ENCODE data around the gene CAP2.
A peak's percentile ranks its signal among the peaks of the same experiment; 100 is the strongest.

Gene CAP2, protein sequence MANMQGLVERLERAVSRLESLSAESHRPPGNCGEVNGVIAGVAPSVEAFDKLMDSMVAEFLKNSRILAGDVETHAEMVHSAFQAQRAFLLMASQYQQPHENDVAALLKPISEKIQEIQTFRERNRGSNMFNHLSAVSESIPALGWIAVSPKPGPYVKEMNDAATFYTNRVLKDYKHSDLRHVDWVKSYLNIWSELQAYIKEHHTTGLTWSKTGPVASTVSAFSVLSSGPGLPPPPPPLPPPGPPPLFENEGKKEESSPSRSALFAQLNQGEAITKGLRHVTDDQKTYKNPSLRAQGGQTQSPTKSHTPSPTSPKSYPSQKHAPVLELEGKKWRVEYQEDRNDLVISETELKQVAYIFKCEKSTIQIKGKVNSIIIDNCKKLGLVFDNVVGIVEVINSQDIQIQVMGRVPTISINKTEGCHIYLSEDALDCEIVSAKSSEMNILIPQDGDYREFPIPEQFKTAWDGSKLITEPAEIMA

DNA sequence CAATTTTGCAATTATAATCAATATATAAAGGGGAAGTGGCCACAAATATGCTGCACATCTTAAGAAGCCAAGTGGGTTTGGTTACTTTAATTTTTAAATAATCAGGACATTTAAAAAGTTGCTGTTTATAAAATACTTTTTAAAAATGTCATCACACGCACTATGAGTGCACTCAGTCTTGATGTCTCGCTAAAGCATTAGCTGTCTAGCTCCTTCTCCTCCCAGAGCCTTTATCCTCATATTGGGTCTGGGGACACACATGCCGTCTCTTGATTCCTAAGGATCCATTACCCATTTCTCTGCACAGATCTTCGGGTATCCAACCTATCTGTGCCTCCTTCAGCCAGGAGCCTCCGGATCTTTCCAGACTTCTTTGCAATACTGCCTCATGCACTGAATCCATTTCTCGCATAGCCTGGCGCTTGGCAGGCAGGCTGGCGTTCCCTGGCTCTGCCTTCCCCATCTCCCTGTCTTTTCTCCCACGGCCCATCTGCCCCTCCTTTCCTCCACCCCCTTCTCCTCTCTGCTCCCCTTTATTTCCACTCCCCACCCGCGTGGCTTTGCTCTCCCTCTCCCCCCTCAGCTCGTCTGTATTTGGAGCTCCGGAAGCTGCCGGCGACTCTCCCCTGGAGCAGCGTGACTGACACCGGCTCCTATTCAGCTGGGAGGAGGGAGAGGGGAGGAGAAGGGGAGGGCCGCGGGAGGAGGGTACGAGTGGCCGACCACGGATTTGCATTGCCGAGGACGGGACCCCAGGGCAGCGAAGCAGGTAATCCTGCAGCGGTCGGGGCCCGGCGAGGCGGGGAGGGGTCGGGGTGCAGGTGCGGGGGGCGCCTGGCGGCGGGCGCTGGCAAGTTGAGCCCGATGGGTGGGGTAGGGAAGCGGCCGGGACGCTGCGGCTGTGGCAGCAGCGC, at the start of gene CAP2:
CAP2 (plus strand) TSS at position 618 of the 914 bp plus-strand sequence. CDS start 27,961 bp downstream, outside the sequence.
- peak; percentile 56 for DNase-seq

DNA sequence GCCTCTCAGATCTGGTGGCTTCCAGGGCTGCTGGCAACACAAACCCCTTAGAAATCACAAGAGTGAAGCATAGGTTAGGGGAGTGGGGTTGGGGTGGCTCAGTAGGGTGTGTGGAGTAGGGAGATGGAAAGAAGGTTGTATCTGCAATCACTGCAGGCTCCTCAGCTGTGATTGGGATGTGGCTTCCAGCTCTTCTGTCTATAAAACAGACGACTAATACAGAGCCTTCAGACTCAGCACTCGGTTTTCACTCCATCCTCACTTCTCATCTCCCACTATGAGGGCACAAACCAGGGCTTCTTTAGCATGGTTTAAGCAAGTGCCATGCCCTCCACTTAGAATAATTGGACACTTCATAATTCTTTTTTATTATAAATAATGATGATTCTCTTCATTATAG, 46.4 kb upstream of the CAP2 start:
- DNase-seq = no peak

DNA sequence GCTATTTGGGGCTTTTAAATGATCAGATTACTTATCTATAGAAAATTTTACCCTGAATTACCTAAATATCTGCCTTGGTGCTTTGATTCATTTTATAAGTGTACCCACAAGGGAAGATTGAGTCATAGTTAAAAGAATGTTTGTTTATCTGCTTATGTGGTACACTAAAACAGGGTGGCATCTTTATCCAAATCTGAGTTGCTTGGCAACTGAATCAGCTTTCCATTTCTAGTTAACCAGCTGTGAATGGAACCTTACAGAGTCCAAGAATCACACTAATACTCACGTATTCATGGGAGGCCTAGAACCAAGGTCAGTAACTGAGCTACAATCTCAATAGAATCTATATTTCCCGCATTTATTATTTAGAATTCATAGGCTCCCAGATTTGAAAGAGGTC, 44.0 kb upstream of the CAP2 start:
- DNase-seq = no peak

DNA sequence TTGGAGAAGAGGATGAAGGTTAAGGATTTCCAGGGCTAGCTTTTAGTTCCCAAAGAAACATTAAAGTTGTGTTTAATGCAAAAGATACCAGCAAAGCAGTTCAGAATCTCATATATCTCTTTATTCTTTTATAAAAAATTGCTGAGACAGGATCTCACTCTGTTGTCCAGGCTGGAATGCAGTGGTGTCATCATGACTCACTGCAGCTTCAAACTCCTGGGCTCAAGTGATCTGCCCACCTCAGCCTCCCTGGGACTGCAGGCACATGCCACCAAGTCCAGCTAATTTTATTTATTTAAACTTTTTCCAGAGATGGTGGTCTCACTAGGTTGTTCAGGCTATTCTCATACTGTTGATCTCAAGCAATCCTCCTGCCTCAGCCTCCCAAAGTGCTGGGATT, 41.1 kb upstream of the CAP2 start:
- peak; percentile 20 for DNase-seq

DNA sequence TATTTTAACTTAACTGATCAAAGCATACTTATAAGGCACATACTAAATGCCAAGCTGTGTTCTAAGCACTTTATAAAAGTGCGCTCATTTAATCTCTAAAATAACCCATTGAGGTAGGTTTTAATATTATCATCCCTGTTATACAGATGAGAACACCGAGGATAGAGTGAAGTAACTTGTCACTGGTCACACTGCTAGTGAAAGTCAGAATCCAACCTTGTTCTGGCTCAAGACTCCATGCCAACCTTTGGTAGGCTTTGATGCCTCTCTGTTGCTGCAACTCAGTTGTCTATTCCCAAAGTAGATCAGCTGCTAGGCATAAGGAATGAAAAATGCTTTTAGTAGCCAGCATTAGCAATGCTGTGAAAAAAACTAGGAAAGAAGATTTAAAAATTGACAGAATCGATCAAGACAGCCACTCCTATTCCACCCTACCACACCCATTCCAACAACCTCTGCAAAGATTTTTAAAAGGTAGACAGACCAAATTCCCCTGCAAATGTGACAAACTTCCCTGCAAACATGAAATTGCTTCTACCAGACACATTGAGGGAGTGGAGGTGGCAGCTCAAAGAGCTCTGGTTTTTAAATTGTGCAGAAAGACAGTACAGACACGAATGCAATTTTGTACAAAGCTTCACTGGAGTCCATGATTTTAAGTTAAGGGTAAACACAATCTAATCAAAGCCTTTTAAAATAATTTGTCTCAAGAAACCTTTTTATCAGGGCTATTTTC, 39.8 kb upstream of the CAP2 start:
- no peak for DNase-seq

DNA sequence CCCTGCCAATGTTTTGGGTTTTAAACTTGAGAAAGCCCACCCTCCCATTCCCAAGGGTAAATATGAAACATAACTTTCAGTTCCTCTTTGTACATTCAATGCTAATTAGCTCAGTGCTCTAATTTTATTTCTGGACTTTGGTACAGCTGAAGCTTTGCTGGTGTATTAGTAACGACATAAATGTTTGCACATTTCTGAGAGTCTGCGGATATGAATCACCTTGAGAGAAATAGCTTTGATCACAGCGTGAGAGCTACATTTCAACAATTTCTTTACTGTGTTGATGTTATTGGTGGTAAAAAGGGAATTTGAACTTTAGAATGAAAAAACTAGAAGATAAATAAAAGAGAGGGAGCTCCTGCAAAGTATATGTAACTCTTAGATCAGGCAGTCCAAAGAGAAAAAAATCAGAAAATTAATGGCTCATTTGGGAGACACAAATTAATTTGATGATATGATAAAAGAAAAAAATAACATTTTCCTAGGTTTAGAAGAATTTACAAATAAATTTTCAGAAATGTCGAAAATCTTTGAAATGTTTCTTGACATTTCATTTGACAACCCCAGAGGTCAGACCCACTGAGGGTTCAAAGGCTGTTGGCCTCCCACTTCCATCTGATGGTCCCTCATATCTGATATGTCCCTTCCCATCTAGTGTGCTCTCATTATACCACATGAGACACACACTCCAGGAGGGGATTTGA, 38.5 kb upstream of the CAP2 start:
- DNase-seq = peak; percentile 78

DNA sequence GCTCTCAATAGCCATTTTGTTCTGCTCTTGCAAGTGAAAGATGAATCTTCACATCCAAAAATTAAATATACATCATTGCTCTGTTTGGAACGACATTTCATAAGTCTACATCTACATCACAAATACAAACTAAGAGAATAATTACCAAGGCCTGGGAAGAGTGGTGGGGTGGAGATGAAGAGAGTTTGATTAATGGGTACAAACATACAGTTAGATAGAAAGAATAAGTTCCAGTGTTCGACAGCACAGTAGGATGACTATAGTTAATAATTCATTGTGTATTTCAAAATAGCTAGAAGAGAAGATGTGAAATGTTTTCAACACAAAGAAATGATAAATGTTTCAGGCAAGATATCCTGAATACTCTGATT, 38.0 kb upstream of the CAP2 start:
- DNase-seq = no peak

DNA sequence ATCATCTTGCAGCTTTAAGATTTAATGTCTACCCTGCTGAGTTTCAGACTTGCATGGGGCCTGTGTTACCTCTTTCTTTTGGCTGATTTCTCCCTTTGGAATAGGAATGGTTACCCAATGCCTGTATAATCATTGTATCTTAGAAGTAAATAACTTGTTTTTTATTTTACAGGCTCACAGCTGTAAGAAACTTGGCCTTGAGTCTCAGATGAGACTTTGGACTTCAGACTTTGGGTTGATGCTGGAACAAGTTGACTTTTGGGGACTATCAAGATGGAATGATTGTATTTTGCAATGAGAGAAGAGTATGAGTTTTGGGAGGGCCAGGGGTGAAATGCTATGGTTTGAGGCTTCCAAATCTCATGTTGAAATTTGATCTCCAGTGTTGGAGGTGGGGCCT, 34.9 kb upstream of the CAP2 start:
- DNase-seq = no peak

DNA sequence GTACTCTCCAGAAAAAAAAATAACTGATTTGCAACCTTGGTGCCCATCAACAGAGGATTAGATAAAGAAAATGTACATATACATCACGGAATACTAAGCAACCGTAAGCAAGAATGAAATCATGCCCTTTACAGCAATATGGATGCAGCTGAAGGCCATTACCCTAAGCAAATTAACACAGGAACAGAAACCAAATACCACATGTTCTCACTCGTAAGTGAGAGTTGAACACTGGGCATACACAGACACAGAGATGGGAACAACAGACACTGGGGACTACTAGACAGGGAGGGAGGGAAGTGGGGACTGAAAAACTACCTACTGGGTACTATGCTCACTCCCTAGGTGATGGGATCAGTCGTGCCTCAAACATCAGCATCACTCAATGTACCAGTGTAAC, 32.8 kb upstream of the CAP2 start:
- no peak for DNase-seq

DNA sequence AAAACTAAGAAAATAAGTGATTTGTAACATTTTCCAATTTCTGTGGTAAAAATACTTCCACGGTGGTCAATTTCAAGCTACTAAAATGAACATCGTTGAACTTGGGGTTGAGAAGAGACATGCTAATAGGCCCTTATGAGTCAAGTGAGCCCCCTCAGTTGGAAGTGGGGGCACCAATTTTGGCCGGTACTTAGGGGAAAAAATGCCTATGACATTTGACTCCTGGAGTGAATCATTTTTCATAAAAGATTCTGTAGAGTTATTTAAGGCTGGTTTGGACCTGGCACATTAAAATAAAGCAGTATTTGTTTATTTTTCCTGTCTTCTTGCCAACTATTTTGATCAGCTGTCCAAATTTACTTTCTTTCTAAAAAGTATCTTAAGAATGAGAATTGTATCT, 32.4 kb upstream of the CAP2 start:
- no peak for DNase-seq

DNA sequence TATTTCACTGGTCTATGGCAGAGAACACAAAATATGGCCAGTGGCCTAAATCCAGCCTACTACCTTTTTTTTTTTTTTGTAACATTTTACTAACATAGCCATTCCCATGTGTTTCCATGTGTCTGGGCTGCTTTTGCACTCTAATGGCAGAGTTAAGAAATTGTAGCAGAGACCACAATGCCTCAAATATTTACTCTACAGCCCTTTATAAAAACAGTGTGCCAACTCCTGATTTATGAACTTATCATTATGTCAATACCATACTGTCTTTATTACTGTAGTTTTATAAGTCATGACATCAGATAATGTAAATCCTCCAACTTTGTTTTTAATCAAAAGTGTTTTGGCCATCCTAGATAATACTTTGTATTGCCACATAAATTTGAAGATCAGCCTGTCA, 27.4 kb upstream of the CAP2 start:
- DNase-seq = no peak

DNA sequence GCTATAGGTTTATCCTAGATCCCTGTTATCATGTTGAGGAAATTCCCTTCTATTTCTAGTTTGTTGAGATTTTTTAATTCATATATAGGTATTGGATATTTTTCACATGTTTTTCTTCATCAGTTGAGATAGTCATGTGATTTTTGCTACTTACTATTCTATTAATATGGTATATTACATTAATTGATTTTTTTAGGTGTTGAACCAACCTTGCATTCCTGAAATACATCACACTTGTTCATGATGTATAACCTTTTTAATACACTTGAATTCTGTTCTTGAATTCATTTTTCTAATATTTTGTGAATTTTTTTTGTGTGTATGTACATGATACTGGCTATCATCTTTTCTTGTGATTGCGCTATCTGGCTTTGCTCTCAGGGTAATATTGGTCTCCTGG, 25.5 kb upstream of the CAP2 start:
- DNase-seq = no peak

DNA sequence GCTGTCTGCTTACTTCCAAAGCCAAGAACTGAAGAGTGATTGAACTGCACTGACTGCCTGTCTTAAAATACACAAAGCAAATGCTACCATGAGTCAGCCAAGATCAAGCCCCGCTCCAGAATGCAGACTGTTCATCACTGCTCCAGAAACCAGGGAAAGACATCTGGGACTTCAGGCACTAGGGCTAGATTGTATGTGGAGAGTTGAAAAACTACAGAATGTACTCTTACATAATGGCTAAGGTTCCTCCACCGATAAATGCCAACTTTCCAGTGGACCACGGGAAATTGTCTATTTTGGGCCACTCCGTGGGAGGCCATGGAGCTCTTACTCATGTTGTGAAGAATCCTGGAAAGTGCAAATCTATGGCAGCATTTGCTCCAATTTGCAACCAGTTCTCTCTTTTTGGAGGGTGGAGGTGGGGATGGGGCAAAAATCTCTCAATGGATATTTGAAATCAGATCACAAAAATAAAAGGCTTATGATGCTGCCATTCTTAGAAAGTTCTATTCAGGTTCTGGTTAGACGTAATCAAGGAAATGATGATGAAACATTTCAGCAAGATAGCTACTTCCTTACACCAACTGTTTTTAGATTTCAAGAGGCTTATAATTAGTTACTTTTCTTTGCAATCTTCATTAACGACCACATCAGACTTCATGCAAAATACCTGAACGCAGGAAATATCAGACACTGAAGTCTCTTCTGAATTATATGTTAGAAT, 11.8 kb upstream of the CAP2 start:
- peak; percentile 67 for DNase-seq

DNA sequence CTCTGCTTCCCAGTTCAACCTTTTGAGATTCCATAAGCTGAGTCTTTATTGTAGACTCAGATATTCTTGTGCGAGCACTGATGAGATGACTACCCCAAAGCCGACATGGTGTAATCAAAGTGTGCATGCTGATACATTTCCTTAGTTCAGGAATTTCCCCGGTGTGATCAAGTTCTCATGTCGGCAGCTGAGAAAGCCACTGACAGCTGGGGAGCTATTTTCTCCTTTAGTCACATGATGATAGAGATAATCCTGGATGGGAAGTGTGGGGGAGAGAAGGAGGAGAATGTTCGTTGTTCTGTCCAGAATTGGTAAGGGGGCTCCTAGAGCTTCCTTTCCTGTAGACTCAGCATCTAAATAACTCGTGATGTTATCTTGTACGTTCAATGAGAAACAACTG, 7.7 kb upstream of the CAP2 start:
- DNase-seq = peak; percentile 61

DNA sequence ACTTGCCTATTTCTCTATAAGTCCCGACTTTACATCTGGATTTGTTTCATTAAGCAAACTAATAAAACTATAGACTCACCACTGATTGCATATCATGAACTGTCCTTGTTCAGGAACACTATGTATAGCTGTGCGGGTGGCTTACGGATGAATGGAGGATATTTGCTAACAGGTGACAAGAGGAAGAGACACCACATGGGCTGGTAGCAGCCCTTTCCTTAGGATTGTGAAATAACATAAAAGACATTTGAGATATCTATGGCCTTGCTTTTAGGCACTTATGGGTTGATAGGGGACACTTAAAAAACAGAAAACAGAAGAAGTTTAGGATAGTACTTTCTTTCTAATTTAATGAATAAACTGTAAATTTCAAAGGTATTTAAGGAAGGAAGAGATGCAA, 5.0 kb upstream of the CAP2 start:
- no peak for DNase-seq

DNA sequence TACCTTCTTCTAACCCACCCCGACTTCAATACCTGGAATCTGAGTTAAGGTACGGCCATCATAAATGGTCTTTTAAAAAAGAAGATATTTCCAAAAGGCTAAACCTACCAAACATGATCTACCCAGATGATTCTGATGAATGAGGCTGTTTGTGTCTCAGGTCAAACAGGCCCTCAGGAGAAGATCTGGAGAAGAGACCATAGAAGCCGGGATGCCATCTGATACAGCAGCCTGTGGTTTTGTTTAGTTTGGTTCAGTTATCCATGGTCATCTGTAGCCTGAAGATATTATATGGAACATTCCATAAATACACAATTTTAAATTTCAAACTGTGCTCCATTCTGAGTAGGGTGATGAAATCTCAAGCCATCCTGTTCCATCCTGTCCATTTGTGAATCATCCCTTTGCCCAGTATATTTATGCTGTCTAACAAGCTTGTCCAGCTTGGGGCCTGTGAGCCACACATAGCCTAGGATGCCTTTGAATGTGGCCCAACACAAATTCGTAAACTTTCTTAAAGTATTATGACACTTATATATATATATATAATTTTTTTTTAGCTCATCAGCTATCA, 4.0 kb upstream of the CAP2 start:
- DNase-seq = peak; percentile 46

DNA sequence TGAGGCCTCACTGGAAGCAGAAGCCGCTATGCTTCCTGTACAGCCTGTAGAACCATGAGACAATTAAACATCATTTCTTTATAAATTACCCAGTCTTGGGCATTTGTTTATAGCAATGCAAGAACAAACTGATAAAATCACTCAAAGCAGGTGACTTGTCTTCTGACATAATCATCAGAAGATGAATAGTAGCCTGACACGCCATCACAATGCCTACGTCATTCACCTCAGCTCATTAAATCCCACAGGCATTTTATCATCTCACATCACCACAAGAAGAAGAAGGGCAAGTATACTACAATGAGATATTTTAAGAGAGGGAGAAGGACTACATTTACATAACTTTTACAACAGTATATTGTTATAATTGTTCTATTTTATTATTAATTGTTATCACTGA, 3.1 kb upstream of the CAP2 start:
- DNase-seq = no peak

DNA sequence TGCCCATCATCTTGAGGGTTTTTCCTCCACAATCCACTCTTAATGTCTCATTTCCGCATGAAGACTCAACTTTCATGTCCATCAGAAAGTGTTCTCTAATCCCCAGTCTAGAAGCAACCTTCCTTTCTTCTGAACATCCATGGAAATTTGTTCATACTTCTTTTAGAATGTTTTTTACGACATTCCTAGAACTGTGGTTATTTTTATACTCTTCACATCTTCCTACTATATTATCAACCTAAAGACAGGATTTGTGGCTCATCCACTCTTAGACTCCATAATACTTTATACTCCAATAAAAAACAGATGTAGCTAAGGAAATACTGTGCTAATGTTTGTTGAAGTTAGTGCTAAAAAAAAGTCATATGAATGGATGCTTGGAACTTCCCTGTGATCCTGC, 1.4 kb upstream of the CAP2 start:
- no peak for DNase-seq

DNA sequence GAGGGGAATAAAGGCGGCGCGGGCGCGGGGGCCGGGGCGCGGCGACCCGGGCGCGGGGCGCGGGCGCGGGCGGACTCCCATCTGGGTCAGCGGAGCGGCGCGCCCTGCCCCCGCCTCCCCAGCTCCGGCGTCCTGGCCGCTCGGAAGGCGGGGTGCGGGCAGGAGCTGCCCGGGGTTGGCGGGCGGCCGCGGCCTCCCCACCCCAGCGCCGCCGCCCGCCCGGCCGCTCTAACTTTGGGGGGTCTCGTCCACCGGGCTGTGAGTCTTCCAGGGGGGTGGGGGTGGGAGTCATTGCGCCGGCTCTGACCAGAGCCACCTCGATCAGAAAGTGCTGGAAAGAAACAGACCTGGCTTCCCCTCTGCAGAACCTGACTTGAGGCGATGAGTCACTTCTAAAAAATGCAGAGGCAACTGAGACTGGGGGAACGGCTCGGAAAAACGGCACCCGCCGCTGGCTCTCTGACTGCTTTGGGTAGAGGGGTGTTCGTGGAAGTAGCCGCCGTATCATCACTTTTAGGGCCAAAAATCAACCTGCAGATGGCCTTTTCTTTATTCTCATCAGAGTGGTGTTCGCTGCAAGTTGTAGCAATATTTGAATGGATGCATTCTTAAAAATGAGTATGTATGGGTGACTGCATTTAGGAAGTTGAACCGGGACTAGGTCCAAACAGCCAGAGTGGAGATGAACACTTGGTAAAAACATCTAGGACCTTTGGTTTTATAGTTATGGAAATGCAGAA, 667 bp downstream of the CAP2 start:
- DNase-seq = peak; percentile 78

DNA sequence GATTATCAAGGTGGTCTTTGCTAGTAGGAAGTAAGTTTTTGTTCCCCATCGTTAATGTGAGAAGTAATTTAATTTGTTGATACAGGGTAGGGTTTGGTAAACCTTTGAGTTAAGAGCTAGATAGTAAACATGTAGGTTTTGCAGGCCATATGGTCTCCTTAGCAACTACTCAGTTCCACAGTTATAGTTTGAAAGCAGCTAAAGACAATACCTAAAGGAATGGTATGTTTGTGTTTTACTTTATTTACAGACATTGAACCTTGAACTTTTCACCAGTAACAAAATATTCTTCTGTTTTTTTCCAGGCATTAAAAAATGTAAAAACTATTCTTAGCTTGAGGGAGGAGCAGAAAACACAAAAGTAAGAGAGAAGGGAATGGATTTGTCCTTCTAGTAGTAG, 1.7 kb downstream of the CAP2 start:
- DNase-seq = no peak

DNA sequence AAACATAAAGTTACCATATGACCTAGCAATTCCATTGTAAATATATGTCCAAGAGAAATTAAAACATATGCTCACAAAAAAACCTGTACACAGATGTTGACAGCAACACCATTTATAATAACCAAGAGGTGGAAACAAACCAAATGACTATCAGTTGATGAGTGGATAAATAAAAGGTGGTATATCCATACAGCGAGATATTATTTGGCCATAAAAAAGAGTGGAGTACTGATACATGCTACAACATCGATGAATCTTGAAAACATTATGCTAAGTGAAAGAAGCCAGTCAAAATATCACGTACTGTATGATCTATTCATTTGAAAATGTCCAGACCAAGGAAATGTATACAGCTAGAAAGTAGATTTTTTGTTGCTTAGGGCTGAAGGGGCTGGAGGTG, 2.9 kb downstream of the CAP2 start:
- DNase-seq = no peak

Measured in fibroblast of skin of right quadriceps (primary cell).